K562 (cell line): ENCODE data around the gene FAM180B. TPM values are rescaled to one million over a fixed set of nuclear protein-coding genes. Genes with fewer than 3 reads are reported as not detected.

Source experiments
- BACH1 ChIP-seq: fragments of 200-800 bp; sonication (Bioruptor generic); IDR thresholded peaks from 2 replicates; pipeline ENCODE4 v1.6.1; 2016; ENCODE audit warnings: missing genetic modification characterization, missing compliant biosample characterization
- BCL6 ChIP-seq: fragments of 250-450 bp; sonication (Bioruptor Pico); IDR thresholded peaks from 2 replicates; pipeline ENCODE4 v1.4.0; 2020
- BDP1 ChIP-seq: IDR thresholded peaks from 3 replicates; pipeline ENCODE4 v1.6.1; 2011; ENCODE audit not compliant: insufficient read length, insufficient read depth
- CREB1 ChIP-seq, 2 experiments: sonication (generic) in 1 of 2; formaldehyde crosslinking in 1 of 2; IDR thresholded peaks; 2 replicates each; pipeline versions ENCODE4 v1.6.1 to v1.8.0; 2012 to 2022; ENCODE audit warnings: inconsistent platforms in 1 of 2, mild to moderate bottlenecking in 1 of 2, missing genetic modification reagents in 1 of 2, moderate library complexity in 1 of 2
- FOS ChIP-seq: IDR thresholded peaks from 3 replicates; pipeline ENCODE4 v1.6.1; 2011; ENCODE audit not compliant: insufficient read length; ENCODE audit errors: extremely low read depth
- GTF2F1 ChIP-seq: IDR thresholded peaks from 2 replicates; pipeline ENCODE4 v1.6.1; 2011; ENCODE audit warnings: low read depth, low read length, improper control_type of control experiment
- KDM2B ChIP-seq: fragments of 250-450 bp; sonication (Bioruptor Pico); IDR thresholded peaks from 2 replicates; pipeline ENCODE4 v1.8.0; 2021; ENCODE audit warnings: mild to moderate bottlenecking, moderate library complexity
- NCOA2 ChIP-seq, 2 experiments: fragments of 450-650 bp; IDR thresholded peaks; 2 replicates each; pipeline ENCODE4 v1.6.1; 2018; ENCODE audit warnings: mild to moderate bottlenecking in 2 of 2, moderate library complexity in 1 of 2; ENCODE audit not compliant: partially characterized antibody in 2 of 2
- SAFB2 ChIP-seq: fragments of 200-400 bp; formaldehyde crosslinking; IDR thresholded peaks from 2 replicates; pipeline ENCODE4 v1.6.1; 2018; ENCODE audit warnings: borderline replicate concordance, low read length, low read depth, moderate library complexity; ENCODE audit not compliant: severe bottlenecking
- THRAP3 ChIP-seq: fragments of 450-650 bp; IDR thresholded peaks from 2 replicates; pipeline ENCODE4 v1.6.1; 2016; ENCODE audit warnings: mild to moderate bottlenecking, inconsistent platforms, borderline replicate concordance
- U2AF2 ChIP-seq: fragments of 200-400 bp; formaldehyde crosslinking; optimal IDR thresholded peaks from 2 replicates; pipeline ENCODE3; 2017; ENCODE audit warnings: low read depth, mild to moderate bottlenecking, low read length
- ZFX ChIP-seq: sonication (generic); formaldehyde crosslinking; IDR thresholded peaks from 2 replicates; pipeline ENCODE4 v1.8.0; 2022; ENCODE audit warnings: mild to moderate bottlenecking, missing genetic modification reagents, moderate library complexity
- ZNF253 ChIP-seq: fragments of 250-450 bp; sonication (Bioruptor Pico); conservative IDR thresholded peaks from 2 replicates; pipeline ENCODE4 v1.6.1; 2021; ENCODE audit warnings: mild to moderate bottlenecking
- ZNF316 ChIP-seq: fragments of 450-650 bp; IDR thresholded peaks from 2 replicates; pipeline ENCODE4 v1.6.1; 2016
- ZNF668 ChIP-seq: fragments of 250-450 bp; sonication (Bioruptor Pico); IDR thresholded peaks from 2 replicates; pipeline ENCODE4 v1.8.0; 2022; ENCODE audit warnings: mild to moderate bottlenecking, inconsistent platforms
- polyA plus RNA-seq, 8 experiments: library from polyadenylated mRNA; depleted of rRNA in 4 of 8; stranded (reverse) in 5 of 8; unstranded in 3 of 8; fragments of >200 nt; fragmentation: Nextera tagmentation in 2 of 8; fragmentation: Illumina TruSeq in 1 of 8; extraction: Ambion mirVana in 2 of 8; extraction: Trizol in 1 of 8; gene quantifications; 2 replicates each; pipeline versions ENCODE4 v1.2.1 to v1.2.3, GENCODE V29; 2011 to 2014; ENCODE audit warnings: inconsistent platforms in 1 of 8, missing spikeins in 1 of 8
- total RNA-seq, 7 experiments: library from RNA; depleted of rRNA in 6 of 7; stranded (reverse); fragments of >200 nt in 6 of 7; fragmentation: Illumina TruSeq in 2 of 7; extraction: Trizol in 2 of 7; gene quantifications; 2 replicates each; pipeline versions ENCODE4 v1.2.1 to v1.2.3, GENCODE V29; 2011 to 2021; ENCODE audit warnings: low replicate concordance in 1 of 7
- TF ChIP-seq, protein P1 (sequence below): sonication (generic); formaldehyde crosslinking; IDR thresholded peaks from 2 replicates; pipeline ENCODE4 v1.8.0; 2022; ENCODE audit warnings: mild to moderate bottlenecking, missing genetic modification reagents
- TF ChIP-seq, protein P2 (sequence below): IDR thresholded peaks from 2 replicates; pipeline ENCODE4 v1.6.1; 2016; ENCODE audit warnings: missing genetic modification characterization, missing compliant biosample characterization
- TF ChIP-seq, protein P3 (sequence below): fragments of 250-450 bp; sonication (Bioruptor Pico); IDR thresholded peaks from 2 replicates; pipeline ENCODE4 v1.8.0; 2021; ENCODE audit warnings: borderline replicate concordance, mild to moderate bottlenecking, moderate library complexity; ENCODE audit not compliant: poor library complexity, severe bottlenecking
- TF ChIP-seq, protein P4 (sequence below): fragments of 450-650 bp; formaldehyde crosslinking; conservative IDR thresholded peaks from 2 replicates; pipeline ENCODE4 v1.4.0; 2022; ENCODE audit warnings: mild to moderate bottlenecking, missing genetic modification characterization
- TF ChIP-seq, protein P5 (sequence below): fragments of 250-450 bp; sonication (Bioruptor Pico); IDR thresholded peaks from 2 replicates; pipeline ENCODE4 v1.4.0; 2020; ENCODE audit warnings: mild to moderate bottlenecking, moderate library complexity, borderline replicate concordance

FAM180B gene
- total and polyA plus RNA-seq, 9 of the 15 experiments (the other 6 are each of a cell fraction or from before 2014, with no cell fraction given), result 0.05 to 0.14 TPM; not detected in 7

DNA sequence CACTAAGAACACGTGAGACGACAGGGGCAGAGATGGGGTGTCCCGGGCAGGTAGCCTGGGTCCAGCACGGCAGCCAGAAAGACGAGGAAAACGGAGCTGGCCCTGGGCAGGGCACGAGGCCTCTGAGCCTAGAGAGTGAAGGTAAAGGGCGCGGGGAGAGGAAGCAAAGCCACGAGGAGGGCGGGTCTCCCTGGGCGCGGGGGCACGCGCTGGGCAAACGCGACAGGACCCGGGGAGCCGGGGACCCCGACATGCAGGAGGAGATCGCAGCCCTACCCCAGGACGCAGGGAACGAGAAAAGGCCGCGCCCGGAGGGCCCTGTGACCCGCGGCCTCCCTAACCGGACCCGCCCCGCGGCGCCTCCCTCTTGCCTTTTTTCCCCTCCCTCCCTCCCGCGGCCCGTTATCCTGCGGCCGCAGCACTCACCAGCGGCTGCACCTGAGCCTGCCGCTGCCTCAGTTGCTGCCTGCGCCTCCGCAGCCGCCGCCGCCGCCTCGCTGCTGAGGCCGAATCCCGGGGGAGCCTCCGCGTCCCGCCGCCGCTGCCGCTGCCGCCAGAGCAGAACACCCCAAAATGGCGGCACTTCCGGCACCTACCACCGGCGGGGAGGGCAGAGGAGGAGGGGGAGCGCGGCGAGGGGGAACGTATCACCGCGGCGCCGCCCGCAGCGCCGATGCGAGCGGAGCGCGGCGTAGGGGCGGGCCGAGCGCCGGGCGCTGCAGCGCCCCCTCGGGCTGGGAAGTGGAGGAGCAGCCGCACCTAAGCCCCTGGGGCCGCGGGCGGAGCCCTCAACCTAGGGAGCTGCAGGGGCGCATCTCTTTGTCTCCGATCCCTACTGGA, 33.7 kb upstream of the FAM180B start, which contains the start of gene CELF1 (continued):
- TF ChIP-seq FOS (no peak), THRAP3 (no peak), CREB1 (IDR thresholded peaks at IDR 0.05) (peak; percentile 91), CREB1 (CRISPR knock-in tag; IDR thresholded peaks at IDR 0.05) (peak; percentile 69), ZFX (peak; percentile 83), BACH1 (no peak), KDM2B (CRISPR knock-in tag) (no peak), SAFB2 (no peak), NCOA2 (IDR thresholded peaks at IDR 0.05; ENCODE audit: partially characterized antibody in 2 of 2) (no peak), BCL6 (no peak), U2AF2 (no peak), BDP1 (no peak), ZNF253 (CRISPR knock-in tag) (no peak), GTF2F1 (no peak), ZNF316 (0 out of 2 replicates have a peak, but pooled peaks have one; percentile 1), ZNF668 (CRISPR knock-in tag) (no peak)
- TF ChIP-seq, protein P1, sequence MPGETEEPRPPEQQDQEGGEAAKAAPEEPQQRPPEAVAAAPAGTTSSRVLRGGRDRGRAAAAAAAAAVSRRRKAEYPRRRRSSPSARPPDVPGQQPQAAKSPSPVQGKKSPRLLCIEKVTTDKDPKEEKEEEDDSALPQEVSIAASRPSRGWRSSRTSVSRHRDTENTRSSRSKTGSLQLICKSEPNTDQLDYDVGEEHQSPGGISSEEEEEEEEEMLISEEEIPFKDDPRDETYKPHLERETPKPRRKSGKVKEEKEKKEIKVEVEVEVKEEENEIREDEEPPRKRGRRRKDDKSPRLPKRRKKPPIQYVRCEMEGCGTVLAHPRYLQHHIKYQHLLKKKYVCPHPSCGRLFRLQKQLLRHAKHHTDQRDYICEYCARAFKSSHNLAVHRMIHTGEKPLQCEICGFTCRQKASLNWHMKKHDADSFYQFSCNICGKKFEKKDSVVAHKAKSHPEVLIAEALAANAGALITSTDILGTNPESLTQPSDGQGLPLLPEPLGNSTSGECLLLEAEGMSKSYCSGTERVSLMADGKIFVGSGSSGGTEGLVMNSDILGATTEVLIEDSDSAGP (CRISPR knock-in tag), result no peak
- TF ChIP-seq, protein P2, sequence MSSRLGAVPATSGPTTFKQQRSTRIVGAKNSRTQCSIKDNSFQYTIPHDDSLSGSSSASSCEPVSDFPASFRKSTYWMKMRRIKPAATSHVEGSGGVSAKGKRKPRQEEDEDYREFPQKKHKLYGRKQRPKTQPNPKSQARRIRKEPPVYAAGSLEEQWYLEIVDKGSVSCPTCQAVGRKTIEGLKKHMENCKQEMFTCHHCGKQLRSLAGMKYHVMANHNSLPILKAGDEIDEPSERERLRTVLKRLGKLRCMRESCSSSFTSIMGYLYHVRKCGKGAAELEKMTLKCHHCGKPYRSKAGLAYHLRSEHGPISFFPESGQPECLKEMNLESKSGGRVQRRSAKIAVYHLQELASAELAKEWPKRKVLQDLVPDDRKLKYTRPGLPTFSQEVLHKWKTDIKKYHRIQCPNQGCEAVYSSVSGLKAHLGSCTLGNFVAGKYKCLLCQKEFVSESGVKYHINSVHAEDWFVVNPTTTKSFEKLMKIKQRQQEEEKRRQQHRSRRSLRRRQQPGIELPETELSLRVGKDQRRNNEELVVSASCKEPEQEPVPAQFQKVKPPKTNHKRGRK (tag), result no peak
- TF ChIP-seq, protein P3, sequence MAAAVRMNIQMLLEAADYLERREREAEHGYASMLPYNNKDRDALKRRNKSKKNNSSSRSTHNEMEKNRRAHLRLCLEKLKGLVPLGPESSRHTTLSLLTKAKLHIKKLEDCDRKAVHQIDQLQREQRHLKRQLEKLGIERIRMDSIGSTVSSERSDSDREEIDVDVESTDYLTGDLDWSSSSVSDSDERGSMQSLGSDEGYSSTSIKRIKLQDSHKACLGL (CRISPR knock-in tag), result no peak
- TF ChIP-seq, protein P4, sequence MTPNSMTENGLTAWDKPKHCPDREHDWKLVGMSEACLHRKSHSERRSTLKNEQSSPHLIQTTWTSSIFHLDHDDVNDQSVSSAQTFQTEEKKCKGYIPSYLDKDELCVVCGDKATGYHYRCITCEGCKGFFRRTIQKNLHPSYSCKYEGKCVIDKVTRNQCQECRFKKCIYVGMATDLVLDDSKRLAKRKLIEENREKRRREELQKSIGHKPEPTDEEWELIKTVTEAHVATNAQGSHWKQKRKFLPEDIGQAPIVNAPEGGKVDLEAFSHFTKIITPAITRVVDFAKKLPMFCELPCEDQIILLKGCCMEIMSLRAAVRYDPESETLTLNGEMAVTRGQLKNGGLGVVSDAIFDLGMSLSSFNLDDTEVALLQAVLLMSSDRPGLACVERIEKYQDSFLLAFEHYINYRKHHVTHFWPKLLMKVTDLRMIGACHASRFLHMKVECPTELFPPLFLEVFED (CRISPR knock-in tag), result no peak
- TF ChIP-seq, protein P5, sequence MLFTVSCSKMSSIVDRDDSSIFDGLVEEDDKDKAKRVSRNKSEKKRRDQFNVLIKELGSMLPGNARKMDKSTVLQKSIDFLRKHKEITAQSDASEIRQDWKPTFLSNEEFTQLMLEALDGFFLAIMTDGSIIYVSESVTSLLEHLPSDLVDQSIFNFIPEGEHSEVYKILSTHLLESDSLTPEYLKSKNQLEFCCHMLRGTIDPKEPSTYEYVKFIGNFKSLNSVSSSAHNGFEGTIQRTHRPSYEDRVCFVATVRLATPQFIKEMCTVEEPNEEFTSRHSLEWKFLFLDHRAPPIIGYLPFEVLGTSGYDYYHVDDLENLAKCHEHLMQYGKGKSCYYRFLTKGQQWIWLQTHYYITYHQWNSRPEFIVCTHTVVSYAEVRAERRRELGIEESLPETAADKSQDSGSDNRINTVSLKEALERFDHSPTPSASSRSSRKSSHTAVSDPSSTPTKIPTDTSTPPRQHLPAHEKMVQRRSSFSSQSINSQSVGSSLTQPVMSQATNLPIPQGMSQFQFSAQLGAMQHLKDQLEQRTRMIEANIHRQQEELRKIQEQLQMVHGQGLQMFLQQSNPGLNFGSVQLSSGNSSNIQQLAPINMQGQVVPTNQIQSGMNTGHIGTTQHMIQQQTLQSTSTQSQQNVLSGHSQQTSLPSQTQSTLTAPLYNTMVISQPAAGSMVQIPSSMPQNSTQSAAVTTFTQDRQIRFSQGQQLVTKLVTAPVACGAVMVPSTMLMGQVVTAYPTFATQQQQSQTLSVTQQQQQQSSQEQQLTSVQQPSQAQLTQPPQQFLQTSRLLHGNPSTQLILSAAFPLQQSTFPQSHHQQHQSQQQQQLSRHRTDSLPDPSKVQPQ (CRISPR knock-in tag), result no peak
